ENCODE data around the gene CCL26. TPM values are rescaled to one million over a fixed set of nuclear protein-coding genes. Genes with fewer than 3 reads are reported as not detected.

Gene CCL26
- total RNA-seq, 1 experiment from 2014 or later = not detected

DNA sequence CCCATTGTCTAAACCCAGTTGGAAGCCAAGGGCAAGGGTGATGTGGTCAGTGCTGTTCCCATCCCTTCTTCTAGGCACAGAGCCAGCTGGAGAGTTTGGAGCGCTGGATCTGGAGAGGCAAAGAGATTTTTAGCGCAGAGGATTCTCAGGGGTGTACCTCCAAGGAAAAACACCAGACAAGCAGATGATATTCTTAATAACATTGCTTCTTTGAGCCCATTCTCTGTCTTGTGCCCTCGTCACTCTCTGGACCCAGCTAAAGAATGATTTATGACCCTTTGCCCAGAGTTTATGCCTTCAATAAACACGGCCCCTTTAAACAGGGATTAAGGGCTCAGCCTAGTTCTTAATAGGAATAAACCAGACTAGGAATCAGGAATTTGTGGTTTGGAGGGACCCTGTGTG lies 28.6 kb downstream of the CCL26 start:
- no peaks in the 10 kb centered on the region for H3K9me2 ChIP-seq (ENCODE audit: insufficient read depth)
- DNase-seq = no peak
- no peaks in the 10 kb centered on the region for H3K27me3 ChIP-seq (ENCODE audit: insufficient read depth, low read depth)
- H3F3A ChIP-seq (ENCODE audit: insufficient read depth, low read depth) = peaks cover 18% of the 10 kb centered on the region; the same call in 1 of the 2 replicates
- no peak overlapping the region for H3K4me3 ChIP-seq
- intact Hi-C loops (cut with micrococcal nuclease; ENCODE audit: unreplicated experiment) = no loop called here
- no peak overlapping the region for H3K4me2 ChIP-seq
- no peaks in the 10 kb centered on the region for H3K79me2 ChIP-seq (ENCODE audit: low read depth)
- ChIA-PET CTCF (no interaction called here), POLR2A (ENCODE audit: unreplicated experiment) (interaction anchor here (0.6 kb wide), 1 partner anchor 231 kb away, joined by 3 read pairs; no protein-coding TSS in a partner anchor)
- H3K9me3 ChIP-seq (ENCODE audit: insufficient read depth, low read depth) = no peaks in the 10 kb centered on the region
- H4K20me1 ChIP-seq (ENCODE audit: insufficient read depth) = no peaks in the 10 kb centered on the region
- H3K36me3 ChIP-seq (ENCODE audit: low read depth) = no peaks in the 10 kb centered on the region
- H3K4me1 ChIP-seq (replicated peaks; ENCODE audit: insufficient read depth) = 0 out of 2 replicates have a peak, but pooled peaks cover 3% of the 10 kb centered on the region
- no peak overlapping the region for H2AFZ ChIP-seq
- no peak overlapping the region for H3K27ac ChIP-seq
- BruUV-seq (replicated peaks) = no TSS peak
- TF ChIP-seq EZH2 (IDR thresholded peaks at IDR 0.05; ENCODE audit: low read depth) = no peak

DNA sequence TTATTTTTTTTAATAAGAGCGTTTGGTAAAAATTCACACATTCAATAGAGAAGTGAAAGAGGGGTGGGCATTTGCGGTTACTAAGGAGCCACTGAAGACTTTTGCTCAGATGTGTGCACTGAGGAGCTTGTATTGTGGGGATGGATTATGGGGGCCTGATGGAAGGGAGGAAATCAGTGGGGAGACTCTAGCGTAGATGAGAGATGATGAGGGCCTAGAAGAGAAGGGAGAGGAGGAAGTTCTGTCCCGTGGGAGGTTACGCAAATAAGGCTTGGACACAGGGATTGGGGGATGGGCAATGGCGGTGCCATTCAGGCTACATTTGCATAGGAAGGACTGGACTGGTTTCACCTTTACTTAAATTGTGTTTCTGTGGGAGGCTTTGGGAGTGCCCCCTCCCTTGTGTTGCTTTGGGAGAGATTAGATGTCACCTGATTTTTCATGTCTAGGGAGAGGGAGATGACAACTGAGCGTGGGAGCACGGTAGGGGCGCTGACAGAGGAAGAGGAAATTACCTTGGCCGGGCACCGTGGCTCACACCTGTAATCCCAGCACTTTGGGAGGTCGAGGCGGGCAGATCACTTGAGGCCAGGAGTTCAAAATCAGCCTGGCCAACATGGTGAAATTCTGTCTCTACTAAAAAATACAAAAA lies 31.0 kb downstream of the CCL26 start:
- BruUV-seq (replicated peaks) = no TSS peak
- Histone ChIP-seq H4K20me1 (ENCODE audit: insufficient read depth) (no peaks in the 10 kb centered on the region), H3K36me3 (ENCODE audit: low read depth) (no peaks in the 10 kb centered on the region), H2AFZ (no peak overlapping the region), H3K4me2 (no peak overlapping the region), H3K4me3 (no peak overlapping the region), H3K27me3 (ENCODE audit: insufficient read depth, low read depth) (no peaks in the 10 kb centered on the region), H3K9me3 (ENCODE audit: insufficient read depth, low read depth) (no peaks in the 10 kb centered on the region), H3K9me2 (ENCODE audit: insufficient read depth) (no peaks in the 10 kb centered on the region), H3K4me1 (replicated peaks; ENCODE audit: insufficient read depth) (0 out of 2 replicates have a peak, but pooled peaks cover 3% of the 10 kb centered on the region), H3K79me2 (ENCODE audit: low read depth) (no peaks in the 10 kb centered on the region), H3F3A (ENCODE audit: insufficient read depth, low read depth) (peaks cover 18% of the 10 kb centered on the region; the same call in 1 of the 2 replicates), H3K27ac (no peak overlapping the region)
- intact Hi-C loops (cut with micrococcal nuclease; ENCODE audit: unreplicated experiment) = no loop called here
- TF ChIP-seq CTCF (conservative IDR thresholded peaks at IDR 0.05) (no peak), EZH2 (IDR thresholded peaks at IDR 0.05; ENCODE audit: low read depth) (no peak)
- ChIA-PET POLR2A (ENCODE audit: unreplicated experiment) (interaction anchor here (0.7 kb wide), 1 partner anchor 13 kb away, joined by 12 read pairs; no protein-coding TSS in a partner anchor), CTCF (interaction anchor here (0.7 kb wide), 1 partner anchor 7 kb away, joined by 4 read pairs; no protein-coding TSS in a partner anchor)
- DNase-seq = no peak

GRCh38 chr7:75739796-75740672 lies 32.0 kb downstream of the CCL26 start:
- DNase-seq = no peak
- TF ChIP-seq EZH2 (IDR thresholded peaks at IDR 0.05; ENCODE audit: low read depth) (no peak), CTCF (conservative IDR thresholded peaks at IDR 0.05) (no peak)
- no peaks in the 10 kb centered on the region for H4K20me1 ChIP-seq (ENCODE audit: insufficient read depth)
- H3K4me1 ChIP-seq (replicated peaks; ENCODE audit: insufficient read depth) = 0 out of 2 replicates have a peak, but pooled peaks cover 3% of the 10 kb centered on the region
- H3K27me3 ChIP-seq (ENCODE audit: insufficient read depth, low read depth) = no peaks in the 10 kb centered on the region
- intact Hi-C loops (cut with micrococcal nuclease; ENCODE audit: unreplicated experiment) = loop anchor here (10.0 kb wide), 1 partner anchor 205 kb away; no protein-coding TSS in a partner anchor
- no peaks in the 10 kb centered on the region for H3K9me3 ChIP-seq (ENCODE audit: insufficient read depth, low read depth)
- BruUV-seq (replicated peaks) = no TSS peak
- ChIA-PET POLR2A (ENCODE audit: unreplicated experiment) (interaction anchor here (0.5 to 0.7 kb wide), 3 partner anchors 106 to 450 kb away, joined by 3 to 16 read pairs (median 4); no protein-coding TSS in a partner anchor), CTCF (interaction anchor here (0.6 to 0.7 kb wide), 4 partner anchors 8 to 259 kb away, joined by 3 to 4 read pairs (median 3); no protein-coding TSS in a partner anchor)
- H2AFZ ChIP-seq = peak overlapping the region; percentile 90
- H3K9me2 ChIP-seq (ENCODE audit: insufficient read depth) = no peaks in the 10 kb centered on the region
- no peak overlapping the region for H3K27ac ChIP-seq
- H3K79me2 ChIP-seq (ENCODE audit: low read depth) = no peaks in the 10 kb centered on the region
- no peaks in the 10 kb centered on the region for H3K36me3 ChIP-seq (ENCODE audit: low read depth)
- peaks cover 18% of the 10 kb centered on the region; the same call in 1 of the 2 replicates for H3F3A ChIP-seq (ENCODE audit: insufficient read depth, low read depth)
- peak overlapping the region; percentile 88 for H3K4me2 ChIP-seq
- H3K4me3 ChIP-seq = peak overlapping the region; percentile 88
